ENCODE data around the gene TASL. TPM values are rescaled to one million over a fixed set of nuclear protein-coding genes. Genes with fewer than 3 reads are reported as not detected.

The TASL gene
- total and polyA plus RNA-seq, 9 of the 15 experiments (the other 6 are each of a cell fraction or from before 2014, with no cell fraction given): 0.07 to 0.09 TPM; not detected in 7

DNA sequence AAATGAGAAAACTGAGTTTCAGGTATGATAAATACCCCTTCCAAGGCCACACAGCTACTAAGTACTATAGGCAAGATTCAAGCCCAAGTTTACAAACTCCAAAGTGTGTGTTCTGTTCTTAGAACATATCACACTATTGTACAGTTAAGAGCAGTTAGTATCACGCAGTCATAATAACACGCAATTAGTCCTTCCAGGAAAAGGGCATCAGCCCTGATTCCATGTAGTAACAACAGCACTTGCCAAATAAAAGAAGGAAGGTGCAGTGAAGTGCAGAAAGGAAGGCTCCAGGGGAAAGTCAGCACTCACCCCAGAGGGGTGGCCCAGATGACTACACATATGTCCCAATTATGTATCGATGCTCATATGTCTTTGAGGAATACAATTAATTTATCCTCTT is 4.4 kb downstream of the TASL start:
- H3K4me2 ChIP-seq (ENCODE audit: insufficient read depth, low read length): no peak overlapping the region
- DNase-seq (ENCODE audit: extremely low read depth in 1 of 4, low spot score in 3 of 4) (no peak), FAIRE-seq (no peak), ATAC-seq (no peak)
- 0 out of 5 replicates have a peak, but pooled peaks cover 0 to 3% of the 10 kb centered on the region in 2 experiments for H3K27me3 ChIP-seq (ENCODE audit: control insufficient read depth in 2 of 2, insufficient read depth in 2 of 2, low read length in 2 of 2)
- no peaks in the 10 kb centered on the region for H3K9me1 ChIP-seq (ENCODE audit: control insufficient read depth, insufficient read depth, low read length)
- ChIA-PET POLR2A (no interaction called here), CTCF (ENCODE audit: low intra/inter-chr PET ratio) (no interaction called here)
- H3K9ac ChIP-seq (ENCODE audit: insufficient read depth in 1 of 2, low read depth in 2 of 2, low read length in 2 of 2): no peak overlapping the region
- H3K27ac ChIP-seq (ENCODE audit: extremely low read depth, low read depth, low read length): no peak overlapping the region
- H3K4me1 ChIP-seq (replicated peaks in 1 of 2; ENCODE audit: control insufficient read depth in 2 of 2, insufficient read depth in 2 of 2, low read length in 2 of 2): no peaks in the 10 kb centered on the region
- H3K4me3 ChIP-seq: no peak overlapping the region
- no peaks in the 10 kb centered on the region for H3K9me3 ChIP-seq (replicated peaks; ENCODE audit: control insufficient read depth, insufficient read depth, low read depth, low read length)
- BruUV-seq (replicated peaks): no TSS peak
- no peak overlapping the region for H2AFZ ChIP-seq (ENCODE audit: low read depth, low read length)
- no peaks in the 10 kb centered on the region for H4K20me1 ChIP-seq (replicated peaks; ENCODE audit: control insufficient read depth, insufficient read depth, low read length)
- intact Hi-C loops (cut with micrococcal nuclease) (no loop called here), in situ Hi-C loops (cut with MboI) (loop anchor here (5.0 kb wide), 1 partner anchor 144 kb away; no protein-coding TSS in a partner anchor)
- 0% methylated on average over 3 of the region's 3 CpGs for WGBS (ENCODE audit: insufficient coverage, low coverage, missing lambda C conversion rate)
- H3K36me3 ChIP-seq (ENCODE audit: control insufficient read depth, insufficient read depth, low read length): no peaks in the 10 kb centered on the region
- no peaks in the 10 kb centered on the region for H3K79me2 ChIP-seq (ENCODE audit: control insufficient read depth, insufficient read depth, low read length)
- TF ChIP-seq, protein P1, sequence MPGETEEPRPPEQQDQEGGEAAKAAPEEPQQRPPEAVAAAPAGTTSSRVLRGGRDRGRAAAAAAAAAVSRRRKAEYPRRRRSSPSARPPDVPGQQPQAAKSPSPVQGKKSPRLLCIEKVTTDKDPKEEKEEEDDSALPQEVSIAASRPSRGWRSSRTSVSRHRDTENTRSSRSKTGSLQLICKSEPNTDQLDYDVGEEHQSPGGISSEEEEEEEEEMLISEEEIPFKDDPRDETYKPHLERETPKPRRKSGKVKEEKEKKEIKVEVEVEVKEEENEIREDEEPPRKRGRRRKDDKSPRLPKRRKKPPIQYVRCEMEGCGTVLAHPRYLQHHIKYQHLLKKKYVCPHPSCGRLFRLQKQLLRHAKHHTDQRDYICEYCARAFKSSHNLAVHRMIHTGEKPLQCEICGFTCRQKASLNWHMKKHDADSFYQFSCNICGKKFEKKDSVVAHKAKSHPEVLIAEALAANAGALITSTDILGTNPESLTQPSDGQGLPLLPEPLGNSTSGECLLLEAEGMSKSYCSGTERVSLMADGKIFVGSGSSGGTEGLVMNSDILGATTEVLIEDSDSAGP (CRISPR knock-in tag; IDR thresholded peaks at IDR 0.05): no peak
- TF ChIP-seq, protein P2, sequence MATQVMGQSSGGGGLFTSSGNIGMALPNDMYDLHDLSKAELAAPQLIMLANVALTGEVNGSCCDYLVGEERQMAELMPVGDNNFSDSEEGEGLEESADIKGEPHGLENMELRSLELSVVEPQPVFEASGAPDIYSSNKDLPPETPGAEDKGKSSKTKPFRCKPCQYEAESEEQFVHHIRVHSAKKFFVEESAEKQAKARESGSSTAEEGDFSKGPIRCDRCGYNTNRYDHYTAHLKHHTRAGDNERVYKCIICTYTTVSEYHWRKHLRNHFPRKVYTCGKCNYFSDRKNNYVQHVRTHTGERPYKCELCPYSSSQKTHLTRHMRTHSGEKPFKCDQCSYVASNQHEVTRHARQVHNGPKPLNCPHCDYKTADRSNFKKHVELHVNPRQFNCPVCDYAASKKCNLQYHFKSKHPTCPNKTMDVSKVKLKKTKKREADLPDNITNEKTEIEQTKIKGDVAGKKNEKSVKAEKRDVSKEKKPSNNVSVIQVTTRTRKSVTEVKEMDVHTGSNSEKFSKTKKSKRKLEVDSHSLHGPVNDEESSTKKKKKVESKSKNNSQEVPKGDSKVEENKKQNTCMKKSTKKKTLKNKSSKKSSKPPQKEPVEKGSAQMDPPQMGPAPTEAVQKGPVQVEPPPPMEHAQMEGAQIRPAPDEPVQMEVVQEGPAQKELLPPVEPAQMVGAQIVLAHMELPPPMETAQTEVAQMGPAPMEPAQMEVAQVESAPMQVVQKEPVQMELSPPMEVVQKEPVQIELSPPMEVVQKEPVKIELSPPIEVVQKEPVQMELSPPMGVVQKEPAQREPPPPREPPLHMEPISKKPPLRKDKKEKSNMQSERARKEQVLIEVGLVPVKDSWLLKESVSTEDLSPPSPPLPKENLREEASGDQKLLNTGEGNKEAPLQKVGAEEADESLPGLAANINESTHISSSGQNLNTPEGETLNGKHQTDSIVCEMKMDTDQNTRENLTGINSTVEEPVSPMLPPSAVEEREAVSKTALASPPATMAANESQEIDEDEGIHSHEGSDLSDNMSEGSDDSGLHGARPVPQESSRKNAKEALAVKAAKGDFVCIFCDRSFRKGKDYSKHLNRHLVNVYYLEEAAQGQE (IDR thresholded peaks at IDR 0.05; ENCODE audit: borderline replicate concordance): no peak
- TF ChIP-seq, protein P2 (CRISPR knock-in tag; IDR thresholded peaks at IDR 0.05; ENCODE audit: low read depth): no peak
- TF ChIP-seq, protein P3, sequence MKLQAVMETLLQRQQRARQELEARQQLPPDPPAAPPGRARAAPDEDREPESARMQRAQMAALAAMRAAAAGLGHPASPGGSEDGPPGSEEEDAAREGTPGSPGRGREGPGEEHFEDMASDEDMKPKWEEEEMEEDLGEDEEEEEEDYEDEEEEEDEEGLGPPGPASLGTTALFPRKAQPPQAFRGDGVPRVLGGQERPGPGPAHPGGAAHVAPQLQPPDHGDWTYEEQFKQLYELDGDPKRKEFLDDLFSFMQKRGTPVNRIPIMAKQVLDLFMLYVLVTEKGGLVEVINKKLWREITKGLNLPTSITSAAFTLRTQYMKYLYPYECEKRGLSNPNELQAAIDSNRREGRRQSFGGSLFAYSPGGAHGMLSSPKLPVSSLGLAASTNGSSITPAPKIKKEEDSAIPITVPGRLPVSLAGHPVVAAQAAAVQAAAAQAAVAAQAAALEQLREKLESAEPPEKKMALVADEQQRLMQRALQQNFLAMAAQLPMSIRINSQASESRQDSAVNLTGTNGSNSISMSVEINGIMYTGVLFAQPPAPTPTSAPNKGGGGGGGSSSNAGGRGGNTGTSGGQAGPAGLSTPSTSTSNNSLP (IDR thresholded peaks at IDR 0.05; ENCODE audit: borderline replicate concordance, low read depth, low read length): no peak
- no peak for TF ChIP-seq STAT5A (IDR thresholded peaks at IDR 0.05; ENCODE audit: borderline replicate concordance, low read length)
- TF ChIP-seq, protein P4, sequence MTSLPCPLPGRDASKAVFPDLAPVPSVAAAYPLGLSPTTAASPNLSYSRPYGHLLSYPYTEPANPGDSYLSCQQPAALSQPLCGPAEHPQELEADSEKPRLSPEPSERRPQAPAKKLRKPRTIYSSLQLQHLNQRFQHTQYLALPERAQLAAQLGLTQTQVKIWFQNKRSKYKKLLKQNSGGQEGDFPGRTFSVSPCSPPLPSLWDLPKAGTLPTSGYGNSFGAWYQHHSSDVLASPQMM (CRISPR knock-in tag; IDR thresholded peaks at IDR 0.05): no peak
- no peak for TF ChIP-seq OTX1 (CRISPR knock-in tag; IDR thresholded peaks at IDR 0.05)
- TF ChIP-seq ADNP (tag; IDR thresholded peaks at IDR 0.05): no peak
- no peak for TF ChIP-seq NFYB (IDR thresholded peaks at IDR 0.05; ENCODE audit: extremely low read depth, insufficient read length)

All from K562 (cell line).